HEK293T (cell line): ENCODE measurements around the gene RABL3.

Experiments
- CTCF ChIA-PET: fragments of 350-600 bp; formaldehyde crosslinking; extraction: SDS; loops from one replicate; lab custom pipeline; 2021; ENCODE audit warnings: antibody characterized with exemption, inconsistent platforms; lab: Yijun Ruan, JAX
- POLR2A ChIA-PET: fragments of 350-600 bp; formaldehyde crosslinking; extraction: SDS; loops from one replicate; lab custom pipeline; 2020; ENCODE audit warnings: antibody characterized with exemption, inconsistent platforms; lab: Yijun Ruan, JAX
- DNase-seq: peaks from one replicate; pipeline ENCODE4 v3.0.0; 2012; ENCODE audit warnings: mixed read lengths; ENCODE audit errors: extremely low spot score
- ARNT ChIP-seq: fragments of 450-650 bp; IDR thresholded peaks from 2 replicates; pipeline ENCODE4 v1.6.1; 2017; ENCODE audit warnings: mild to moderate bottlenecking
- BHLHE40 ChIP-seq: fragments of 450-650 bp; IDR thresholded peaks from 2 replicates; pipeline ENCODE4 v1.6.1; 2016; ENCODE audit warnings: mild to moderate bottlenecking, moderate library complexity, borderline replicate concordance
- CTBP1 ChIP-seq: fragments of 450-650 bp; IDR thresholded peaks from 2 replicates; pipeline ENCODE4 v1.6.1; 2016; ENCODE audit warnings: borderline replicate concordance
- ELF4 ChIP-seq: fragments of 450-650 bp; IDR thresholded peaks from 2 replicates; pipeline ENCODE4 v1.6.1; 2017; ENCODE audit warnings: antibody characterized with exemption
- FOXA1 ChIP-seq: fragments of 450-650 bp; IDR thresholded peaks from 2 replicates; pipeline ENCODE4 v1.6.1; 2016; ENCODE audit warnings: mild to moderate bottlenecking
- FOXK2 ChIP-seq: fragments of 450-650 bp; IDR thresholded peaks from 2 replicates; pipeline ENCODE4 v1.6.1; 2016; ENCODE audit warnings: mild to moderate bottlenecking
- FOXM1 ChIP-seq: fragments of 450-650 bp; IDR thresholded peaks from 2 replicates; pipeline ENCODE4 v1.6.1; 2017; ENCODE audit warnings: mild to moderate bottlenecking, borderline replicate concordance
- HDGF ChIP-seq: fragments of 450-650 bp; IDR thresholded peaks from 2 replicates; pipeline ENCODE4 v1.6.1; 2017; ENCODE audit warnings: antibody characterized with exemption, borderline replicate concordance
- L3MBTL2 ChIP-seq: fragments of 450-650 bp; conservative IDR thresholded peaks from 2 replicates; pipeline ENCODE4 v1.6.1; 2016; ENCODE audit warnings: mild to moderate bottlenecking
- LEF1 ChIP-seq: fragments of 450-650 bp; IDR thresholded peaks from 2 replicates; pipeline ENCODE4 v1.6.1; 2017; ENCODE audit warnings: mild to moderate bottlenecking, borderline replicate concordance
- NFRKB ChIP-seq: fragments of 450-650 bp; IDR thresholded peaks from 2 replicates; pipeline ENCODE4 v1.6.1; 2016; ENCODE audit warnings: mild to moderate bottlenecking, moderate library complexity
- PKNOX1 ChIP-seq: fragments of 450-650 bp; IDR thresholded peaks from 2 replicates; pipeline ENCODE4 v1.6.1; 2016
- SP1 ChIP-seq: fragments of 450-650 bp; IDR thresholded peaks from 2 replicates; pipeline ENCODE4 v1.6.1; 2017
- SUZ12 ChIP-seq: fragments of 450-650 bp; IDR thresholded peaks from 2 replicates; pipeline ENCODE4 v1.6.1; 2016; ENCODE audit warnings: mild to moderate bottlenecking
- TARDBP ChIP-seq: fragments of 450-650 bp; IDR thresholded peaks from 2 replicates; pipeline ENCODE4 v1.6.1; 2016
- ZNF384 ChIP-seq: fragments of 450-650 bp; IDR thresholded peaks from 2 replicates; pipeline ENCODE4 v1.6.1; 2016

RABL3 gene

GRCh38 chr3:120637851-120638559 lies 104.3 kb downstream of the RABL3 start:
- no peak for TF ChIP-seq FOXM1
- TF ChIP-seq LEF1: no peak
- TF ChIP-seq ZNF384: no peak
- TF ChIP-seq TARDBP: no peak
- no peak for TF ChIP-seq SUZ12
- TF ChIP-seq FOXA1: no peak
- TF ChIP-seq PKNOX1: no peak
- no peak for TF ChIP-seq BHLHE40
- no peak for TF ChIP-seq NFRKB
- TF ChIP-seq SP1: no peak
- TF ChIP-seq ELF4: no peak
- no peak for TF ChIP-seq L3MBTL2
- no peak for TF ChIP-seq FOXK2
- no peak for TF ChIP-seq CTBP1
- no peak for TF ChIP-seq ARNT
- TF ChIP-seq HDGF: no peak
- no peak for DNase-seq
- ChIA-PET CTCF (no interaction called here), POLR2A (no interaction called here)

- no peak for DNase-seq
- POLR2A ChIA-PET: no interaction called here
- TF ChIP-seq FOXA1: no peak
- TF ChIP-seq SUZ12: no peak
- CTCF ChIA-PET: interaction anchor here (0.7 kb wide), 1 partner anchor 73 kb away, joined by 3 read pairs; no protein-coding TSS in a partner anchor
These were observed 105.4 kb downstream of the RABL3 start for GRCh38 chr3:120636795-120637401.
